ENCODE results near the gene PLEKHG3. TPM values are rescaled to one million over a fixed set of nuclear protein-coding genes. Genes with fewer than 3 reads are reported as not detected.

PLEKHG3 gene
- total and polyA plus RNA-seq, 2 of the 13 experiments (the other 11 are each of a cell fraction or from before 2014, with no cell fraction given) = 7.1 to 9.8 TPM

DNA sequence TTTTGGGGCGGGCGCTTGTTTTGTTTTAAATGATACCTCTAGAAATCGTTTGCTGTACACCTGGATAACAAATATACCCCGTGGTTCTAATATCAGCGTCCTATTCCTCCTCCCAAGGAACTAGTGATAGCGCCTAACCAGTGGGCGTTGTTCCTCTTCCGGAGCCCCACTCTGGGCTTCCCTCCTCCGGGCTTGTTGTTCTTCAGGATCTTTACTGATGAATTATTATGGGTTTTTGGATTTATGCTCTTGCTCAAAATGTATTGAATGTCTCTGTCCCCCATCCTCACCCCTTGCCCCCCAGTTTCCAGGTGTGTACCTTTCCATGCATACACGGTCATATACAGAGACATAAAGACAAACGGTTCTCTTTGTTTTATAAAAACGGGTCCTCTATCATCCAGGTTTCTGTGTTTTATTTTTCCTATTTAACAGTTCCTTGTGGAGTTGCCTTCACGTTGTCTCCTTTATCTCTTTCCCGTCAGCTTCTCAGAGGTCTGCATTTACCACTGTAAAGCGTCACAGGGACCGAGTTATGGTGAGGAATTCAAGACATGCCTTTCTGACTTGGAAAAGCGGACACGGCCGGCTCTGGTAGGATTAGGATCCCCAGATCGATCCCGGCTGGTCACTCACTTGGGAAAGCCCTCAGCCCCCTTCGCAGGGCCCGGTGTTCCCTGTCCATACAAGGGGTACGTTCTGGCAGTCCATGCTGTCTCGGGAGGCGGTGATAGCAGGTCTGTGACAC lies 655 bp upstream of the PLEKHG3 start:
- in situ Hi-C loops (cut with HindIII; ENCODE audit: extremely low pct_ligation_motif_present, low pct_unique_long_range_greater_than_20kb) (no loop called here), intact Hi-C loops (cut with micrococcal nuclease; ENCODE audit: unreplicated experiment) (loop anchor here (10.0 kb wide), 1 partner anchor 231 kb away; no protein-coding TSS in a partner anchor)
- H3K4me3 ChIP-seq (replicated peaks in 1 of 3; ENCODE audit: insufficient read depth in 1 of 3, low read depth in 2 of 3, low read length in 3 of 3) = peak overlapping the region in 2 of 3 experiments; percentile 63 to 79; a peak in 4 of 6 replicates
- peak overlapping the region; percentile 94 for H3K4me2 ChIP-seq (ENCODE audit: low read depth, low read length)
- ChIA-PET CTCF (ENCODE audit: low intra/inter-chr PET ratio, low total read pairs) (no interaction called here), POLR2A (interaction anchor here (0.8 to 1.3 kb wide), 2 partner anchors 14 to 23 kb away, joined by 3 read pairs; no protein-coding TSS in a partner anchor)
- no peak overlapping the region for H3K27ac ChIP-seq (ENCODE audit: extremely low read length, insufficient read depth, low read length)
- WGBS (ENCODE audit: low lambda C conversion rate) = 4% methylated on average over 21 of the region's 26 CpGs
- no TSS peak for BruUV-seq (replicated peaks)
- no peaks in the 10 kb centered on the region for H4K20me1 ChIP-seq (ENCODE audit: insufficient read depth, low read length)
- no peak for FAIRE-seq
- H3K27me3 ChIP-seq (ENCODE audit: control insufficient read depth in 1 of 2, insufficient read depth in 2 of 2, low read length in 2 of 2) = peaks cover 0 to 26% of the 10 kb centered on the region in 2 experiments; a peak in 4 of 5 replicates
- no peak for ATAC-seq
- DNase-seq (ENCODE audit: low spot score) = no peak
- no peaks in the 10 kb centered on the region for H3K36me3 ChIP-seq (replicated peaks in 1 of 2; ENCODE audit: control insufficient read depth in 1 of 2, insufficient read depth in 2 of 2, low read length in 2 of 2)
- peaks cover 4% of the 10 kb centered on the region for H3K79me2 ChIP-seq (ENCODE audit: insufficient read depth, low read length)
- H3K9ac ChIP-seq (ENCODE audit: insufficient read depth, low read depth, low read length) = no peak overlapping the region
- no peaks in the 10 kb centered on the region for H3K9me3 ChIP-seq (ENCODE audit: low read length)
- H2AFZ ChIP-seq (ENCODE audit: low read length) = no peak overlapping the region
- peaks cover 51% of the 10 kb centered on the region for H3K4me1 ChIP-seq (ENCODE audit: insufficient read depth, low read length)
- 0 out of 2 replicates have a peak, but pooled peaks have one; percentile 29 for TF ChIP-seq ZNF224 (CRISPR knock-in tag; IDR thresholded peaks at IDR 0.05)
- peak; percentile 35; the same call in 1 of the 2 replicates for TF ChIP-seq SOX13 (IDR thresholded peaks at IDR 0.05)
- no peak for TF ChIP-seq SOX13 (CRISPR knock-in tag; conservative IDR thresholded peaks at IDR 0.05 in 1 of 2, IDR thresholded peaks at IDR 0.05 in 1 of 2)
- TF ChIP-seq HIVEP1 (CRISPR knock-in tag; IDR thresholded peaks at IDR 0.05) = peak; percentile 59
- no peak for TF ChIP-seq RARG (CRISPR knock-in tag; IDR thresholded peaks at IDR 0.05; ENCODE audit: low read depth)
- TF ChIP-seq GABPA (IDR thresholded peaks at IDR 0.05; ENCODE audit: low read depth, low read length) = no peak
- no peak for TF ChIP-seq GABPA (CRISPR knock-in tag; IDR thresholded peaks at IDR 0.05; ENCODE audit: low read depth)
- no peak for TF ChIP-seq THYN1 (CRISPR knock-in tag; IDR thresholded peaks at IDR 0.05; ENCODE audit: borderline replicate concordance, low read depth)
- TF ChIP-seq, protein P1, sequence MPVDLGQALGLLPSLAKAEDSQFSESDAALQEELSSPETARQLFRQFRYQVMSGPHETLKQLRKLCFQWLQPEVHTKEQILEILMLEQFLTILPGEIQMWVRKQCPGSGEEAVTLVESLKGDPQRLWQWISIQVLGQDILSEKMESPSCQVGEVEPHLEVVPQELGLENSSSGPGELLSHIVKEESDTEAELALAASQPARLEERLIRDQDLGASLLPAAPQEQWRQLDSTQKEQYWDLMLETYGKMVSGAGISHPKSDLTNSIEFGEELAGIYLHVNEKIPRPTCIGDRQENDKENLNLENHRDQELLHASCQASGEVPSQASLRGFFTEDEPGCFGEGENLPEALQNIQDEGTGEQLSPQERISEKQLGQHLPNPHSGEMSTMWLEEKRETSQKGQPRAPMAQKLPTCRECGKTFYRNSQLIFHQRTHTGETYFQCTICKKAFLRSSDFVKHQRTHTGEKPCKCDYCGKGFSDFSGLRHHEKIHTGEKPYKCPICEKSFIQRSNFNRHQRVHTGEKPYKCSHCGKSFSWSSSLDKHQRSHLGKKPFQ (CRISPR knock-in tag; IDR thresholded peaks at IDR 0.05; ENCODE audit: insufficient replicate concordance) = peak; percentile 63
- TF ChIP-seq, protein P2, sequence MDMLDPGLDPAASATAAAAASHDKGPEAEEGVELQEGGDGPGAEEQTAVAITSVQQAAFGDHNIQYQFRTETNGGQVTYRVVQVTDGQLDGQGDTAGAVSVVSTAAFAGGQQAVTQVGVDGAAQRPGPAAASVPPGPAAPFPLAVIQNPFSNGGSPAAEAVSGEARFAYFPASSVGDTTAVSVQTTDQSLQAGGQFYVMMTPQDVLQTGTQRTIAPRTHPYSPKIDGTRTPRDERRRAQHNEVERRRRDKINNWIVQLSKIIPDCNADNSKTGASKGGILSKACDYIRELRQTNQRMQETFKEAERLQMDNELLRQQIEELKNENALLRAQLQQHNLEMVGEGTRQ (IDR thresholded peaks at IDR 0.05; ENCODE audit: low read depth, low read length) = no peak
- TF ChIP-seq, protein P2 (CRISPR knock-in tag; IDR thresholded peaks at IDR 0.05; ENCODE audit: borderline replicate concordance) = 0 out of 2 replicates have a peak, but pooled peaks have one; percentile 20
- TF ChIP-seq MEF2D (CRISPR knock-in tag; IDR thresholded peaks at IDR 0.05) = 0 out of 2 replicates have a peak, but pooled peaks have one; percentile 16
- no peak for TF ChIP-seq IRF2 (CRISPR knock-in tag; IDR thresholded peaks at IDR 0.05)
- peak; percentile 39; the same call in 1 of the 2 replicates for TF ChIP-seq NR2F6 (IDR thresholded peaks at IDR 0.05)
- TF ChIP-seq NR2F6 (CRISPR knock-in tag; IDR thresholded peaks at IDR 0.05) = no peak
- 0 out of 2 replicates have a peak, but pooled peaks have one; percentile 10 for TF ChIP-seq GLI4 (CRISPR knock-in tag; IDR thresholded peaks at IDR 0.05; ENCODE audit: borderline replicate concordance)
- TF ChIP-seq ZNF292 (CRISPR knock-in tag; IDR thresholded peaks at IDR 0.05; ENCODE audit: borderline replicate concordance, low read depth) = 0 out of 2 replicates have a peak, but pooled peaks have one; percentile 17
- TF ChIP-seq CBX2 (IDR thresholded peaks at IDR 0.05; ENCODE audit: low read depth, low read length) = peak; percentile 69
- no peak; the same call in 1 of the 2 replicates for TF ChIP-seq CBX2 (CRISPR knock-in tag; IDR thresholded peaks at IDR 0.05; ENCODE audit: low read depth)
- TF ChIP-seq ZFP36 (IDR thresholded peaks at IDR 0.05; ENCODE audit: borderline replicate concordance, low read depth, low read length, partially characterized antibody) = no peak
- no peak for TF ChIP-seq TGIF2 (CRISPR knock-in tag; IDR thresholded peaks at IDR 0.05)
- TF ChIP-seq, protein P3, sequence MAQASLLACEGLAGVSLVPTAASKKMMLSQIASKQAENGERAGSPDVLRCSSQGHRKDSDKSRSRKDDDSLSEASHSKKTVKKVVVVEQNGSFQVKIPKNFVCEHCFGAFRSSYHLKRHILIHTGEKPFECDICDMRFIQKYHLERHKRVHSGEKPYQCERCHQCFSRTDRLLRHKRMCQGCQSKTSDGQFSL (CRISPR knock-in tag; IDR thresholded peaks at IDR 0.05) = no peak
